ENCODE measurements around the gene KLHL4. TPM values are rescaled to one million over a fixed set of nuclear protein-coding genes. Genes with fewer than 3 reads are reported as not detected.

KLHL4 gene
- total and polyA plus RNA-seq, 2 of the 8 experiments (the other 6 are each of a cell fraction or from before 2014, with no cell fraction given), result 8.8 to 16.0 TPM

DNA sequence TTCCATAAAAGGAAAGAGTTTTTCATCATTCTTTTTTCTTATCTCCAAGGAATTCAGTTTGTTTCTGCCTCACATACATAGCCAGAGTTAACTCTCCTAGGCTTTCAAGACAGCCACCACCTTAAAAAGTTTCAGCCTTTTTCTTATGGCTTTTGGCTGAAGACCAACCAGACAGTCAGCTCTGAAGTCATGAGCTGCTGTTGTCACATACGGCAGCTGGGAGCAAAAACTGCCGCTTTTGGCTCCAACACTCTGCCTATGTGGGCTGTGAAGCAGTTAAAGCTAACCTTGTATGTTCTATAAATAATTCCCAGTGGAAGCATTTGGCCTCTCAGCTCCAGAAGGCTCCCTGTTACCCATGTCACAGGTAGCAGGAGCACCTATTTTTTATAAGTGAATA, 104.1 kb downstream of the KLHL4 start (continued):
- no peak for TF ChIP-seq TAF1 (IDR thresholded peaks at IDR 0.05; ENCODE audit: low read depth, low read length)
- no peak for TF ChIP-seq GABPA (IDR thresholded peaks at IDR 0.05; ENCODE audit: borderline replicate concordance, insufficient read depth, low read length)
- TF ChIP-seq RAD21 (IDR thresholded peaks at IDR 0.05 in 1 of 2, conservative IDR thresholded peaks at IDR 0.05 in 1 of 2; ENCODE audit: low read depth in 2 of 2, low read length in 2 of 2), result no peak
